ENCODE results near the gene S1PR3. TPM values are rescaled to one million over a fixed set of nuclear protein-coding genes. Genes with fewer than 3 reads are reported as not detected.

Gene S1PR3
- total and polyA plus RNA-seq, 9 of the 15 experiments (the other 6 are each of a cell fraction or from before 2014, with no cell fraction given), result 0.03 to 2.0 (median 0.29) TPM

- TF ChIP-seq, protein P1, sequence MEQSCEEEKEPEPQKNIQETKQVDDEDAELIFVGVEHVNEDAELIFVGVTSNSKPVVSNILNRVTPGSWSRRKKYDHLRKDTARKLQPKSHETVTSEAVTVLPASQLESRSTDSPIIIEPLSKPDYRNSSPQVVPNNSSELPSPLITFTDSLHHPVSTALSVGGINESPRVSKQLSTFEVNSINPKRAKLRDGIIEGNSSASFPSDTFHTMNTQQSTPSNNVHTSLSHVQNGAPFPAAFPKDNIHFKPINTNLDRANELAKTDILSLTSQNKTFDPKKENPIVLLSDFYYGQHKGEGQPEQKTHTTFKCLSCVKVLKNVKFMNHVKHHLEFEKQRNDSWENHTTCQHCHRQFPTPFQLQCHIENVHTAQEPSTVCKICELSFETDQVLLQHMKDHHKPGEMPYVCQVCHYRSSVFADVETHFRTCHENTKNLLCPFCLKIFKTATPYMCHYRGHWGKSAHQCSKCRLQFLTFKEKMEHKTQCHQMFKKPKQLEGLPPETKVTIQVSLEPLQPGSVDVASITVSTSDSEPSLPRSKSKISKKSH (CRISPR knock-in tag; IDR thresholded peaks at IDR 0.05), result no peak
- TF ChIP-seq TOE1 (IDR thresholded peaks at IDR 0.05; ENCODE audit: borderline replicate concordance), result no peak
- no peak for TF ChIP-seq TOE1 (CRISPR knock-in tag; IDR thresholded peaks at IDR 0.05; ENCODE audit: borderline replicate concordance, low read depth)
Observed at GRCh38 chr9:89024727-89025126, 33.5 kb downstream of the S1PR3 start (continued).

DNA sequence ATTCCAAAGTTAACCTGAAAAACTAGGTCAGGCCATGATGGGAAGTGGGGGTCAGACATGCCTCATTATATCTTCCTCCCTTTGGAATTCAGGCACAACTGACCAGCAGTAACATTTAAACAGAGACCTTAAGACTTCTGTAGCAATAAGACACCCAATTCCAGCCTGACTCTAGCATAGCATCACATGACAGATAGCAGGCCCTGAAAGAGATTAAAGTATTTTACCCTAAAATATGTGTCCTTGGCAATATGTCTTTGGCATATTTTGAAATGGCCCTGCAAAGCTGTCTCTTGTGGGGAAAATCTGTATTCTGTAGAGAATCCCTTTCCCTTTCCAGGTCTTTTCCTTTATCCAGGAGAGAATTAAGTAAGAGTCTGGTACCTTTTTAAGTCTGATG is 34.3 kb downstream of the S1PR3 start:
- H3K27me3 ChIP-seq (ENCODE audit: control insufficient read depth in 2 of 2, insufficient read depth in 2 of 2, low read length in 2 of 2), result no peaks in the 10 kb centered on the region
- no peaks in the 10 kb centered on the region for H3K9me3 ChIP-seq (replicated peaks; ENCODE audit: control insufficient read depth, insufficient read depth, low read depth, low read length)
- H3K4me3 ChIP-seq, result no peak overlapping the region
- H3K4me2 ChIP-seq (ENCODE audit: insufficient read depth, low read length), result no peak overlapping the region
- no peak overlapping the region for H3K27ac ChIP-seq (ENCODE audit: extremely low read depth, low read depth, low read length)
- intact Hi-C loops (cut with micrococcal nuclease), result no loop called here
- no peak overlapping the region for H2AFZ ChIP-seq (ENCODE audit: low read depth, low read length)
- no peaks in the 10 kb centered on the region for H3K79me2 ChIP-seq (ENCODE audit: control insufficient read depth, insufficient read depth, low read length)
- in situ Hi-C loops (cut with MboI), result no loop called here
- ATAC-seq (no peak), DNase-seq (ENCODE audit: extremely low read depth in 1 of 4, low spot score in 3 of 4) (no peak), FAIRE-seq (no peak)
- H3K9me1 ChIP-seq (ENCODE audit: control insufficient read depth, insufficient read depth, low read length), result no peaks in the 10 kb centered on the region
- TF ChIP-seq HDAC8 (tag; IDR thresholded peaks at IDR 0.05) (no peak), THRB (CRISPR knock-in tag; conservative IDR thresholded peaks at IDR 0.05) (no peak), RAD51 (IDR thresholded peaks at IDR 0.05; ENCODE audit: borderline replicate concordance, low read depth) (no peak), ZNF311 (CRISPR knock-in tag; IDR thresholded peaks at IDR 0.05) (no peak), SNIP1 (IDR thresholded peaks at IDR 0.05; ENCODE audit: low read depth) (no peak), ZBTB2 (IDR thresholded peaks at IDR 0.05) (no peak), ZNF3 (CRISPR knock-in tag; IDR thresholded peaks at IDR 0.05) (no peak), ZNF764 (CRISPR knock-in tag; IDR thresholded peaks at IDR 0.05; ENCODE audit: low read depth) (no peak), NFATC3 (IDR thresholded peaks at IDR 0.05) (no peak), TRIM28 (IDR thresholded peaks at IDR 0.05) (no peak), SUPT5H (IDR thresholded peaks at IDR 0.05) (no peak)
- no peak overlapping the region for H3K9ac ChIP-seq (ENCODE audit: insufficient read depth in 1 of 2, low read depth in 2 of 2, low read length in 2 of 2)
- no peaks in the 10 kb centered on the region for H3K4me1 ChIP-seq (replicated peaks in 1 of 2; ENCODE audit: control insufficient read depth in 2 of 2, insufficient read depth in 2 of 2, low read length in 2 of 2)
- ChIA-PET CTCF (ENCODE audit: low intra/inter-chr PET ratio) (no interaction called here), POLR2A (no interaction called here)
- H4K20me1 ChIP-seq (replicated peaks; ENCODE audit: control insufficient read depth, insufficient read depth, low read length), result no peaks in the 10 kb centered on the region
- no peaks in the 10 kb centered on the region for H3K36me3 ChIP-seq (ENCODE audit: control insufficient read depth, insufficient read depth, low read length)
- no TSS peak for BruUV-seq (replicated peaks)
